Measurements from ENCODE around the gene MYH6. TPM values are rescaled to one million over a fixed set of nuclear protein-coding genes. Genes with fewer than 3 reads are reported as not detected.

MYH6 gene
- total and polyA plus RNA-seq, 2 donors (not counting 1 experiment from before 2014, with no cell fraction given) = not detected

DNA sequence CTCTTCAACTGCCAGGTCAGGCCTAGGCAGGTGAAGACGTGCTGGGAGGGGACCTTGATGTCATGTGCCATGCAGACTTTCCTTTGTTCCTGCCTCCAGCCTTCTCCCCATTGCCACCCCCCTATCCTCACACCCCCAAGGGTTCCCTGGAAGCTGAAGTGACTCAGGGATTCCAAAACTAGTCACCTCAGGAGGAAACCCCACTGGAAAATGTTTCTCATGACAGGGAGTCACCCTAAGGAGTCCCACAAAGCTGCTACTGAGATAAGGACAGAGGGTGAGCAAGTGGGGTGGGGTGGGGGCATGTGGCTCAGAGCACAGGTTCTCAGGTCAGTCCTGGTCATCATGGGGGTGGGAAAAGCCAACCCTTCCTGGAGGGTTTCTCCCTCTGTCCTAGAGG is 37.9 kb downstream of the MYH6 start:
- Mint-ChIP-seq H3K4me3 (no peak overlapping the region), H3K4me1 (no peaks in the 10 kb centered on the region), H3K27me3 (peaks cover 33% of the 10 kb centered on the region), H3K9me3 (ENCODE audit: insufficient read depth) (no peaks in the 10 kb centered on the region), H3K27ac (no peak overlapping the region)
- no peaks in the 10 kb centered on the region for H3K36me3 ChIP-seq (replicated peaks in 1 of 2; ENCODE audit: control extremely low read depth in 1 of 2, control insufficient read depth in 1 of 2, extremely low read depth in 1 of 2, insufficient read depth in 2 of 2, low read length in 1 of 2)
- WGBS (ENCODE audit: insufficient coverage) = 89% methylated on average over 1 of the region's 1 CpG
- no peak overlapping the region for H3K27ac ChIP-seq (ENCODE audit: low read length in 2 of 2)
- H2AFZ ChIP-seq (ENCODE audit: insufficient read depth, low read depth, low read length, poor library complexity, severe bottlenecking) = no peak overlapping the region
- ATAC-seq (ENCODE audit: low read depth) (no peak), DNase-seq (no peak)
- H3K9ac ChIP-seq (ENCODE audit: low read length) = no peak overlapping the region
- intact Hi-C loops (cut with micrococcal nuclease) = no loop called here
- H3K4me2 ChIP-seq (replicated peaks; ENCODE audit: low read depth, low read length, poor library complexity, severe bottlenecking) = no peak overlapping the region
- no peaks in the 10 kb centered on the region for H3K4me1 ChIP-seq (ENCODE audit: control insufficient read depth in 2 of 2, insufficient read depth in 2 of 2, low read length in 2 of 2)
- ChIA-PET CTCF (interaction anchor here (1.9 kb wide), 1 partner anchor 10 kb away, joined by 9 read pairs; no protein-coding TSS in a partner anchor), POLR2A (no interaction called here)
- H3K27me3 ChIP-seq (replicated peaks in 1 of 4; ENCODE audit: control extremely low read depth in 1 of 4, control insufficient read depth in 3 of 4, insufficient read depth in 4 of 4, low read length in 3 of 4) = peaks cover 0 to 21% (median 2%) of the 10 kb centered on the region in 4 experiments
- no peaks in the 10 kb centered on the region for H3K9me3 ChIP-seq (ENCODE audit: control extremely low read depth in 1 of 3, control insufficient read depth in 2 of 3, insufficient read depth in 1 of 3, low read length in 2 of 3)
- H3K4me3 ChIP-seq (ENCODE audit: control extremely low read depth in 1 of 5, extremely low read depth in 1 of 5, insufficient read depth in 1 of 5, low read depth in 2 of 5, low read length in 4 of 5) = no peak overlapping the region
- no peaks in the 10 kb centered on the region for H4K20me1 ChIP-seq (ENCODE audit: control insufficient read depth, insufficient read depth, low read length, poor library complexity, severe bottlenecking)
- H3K79me2 ChIP-seq (ENCODE audit: control insufficient read depth, insufficient read depth, low read length) = no peaks in the 10 kb centered on the region
- TF ChIP-seq EZH2 (IDR thresholded peaks at IDR 0.05; ENCODE audit: borderline replicate concordance, insufficient read depth, low read depth, low read length, poor library complexity, severe bottlenecking) = no peak
- TF ChIP-seq, protein P1, sequence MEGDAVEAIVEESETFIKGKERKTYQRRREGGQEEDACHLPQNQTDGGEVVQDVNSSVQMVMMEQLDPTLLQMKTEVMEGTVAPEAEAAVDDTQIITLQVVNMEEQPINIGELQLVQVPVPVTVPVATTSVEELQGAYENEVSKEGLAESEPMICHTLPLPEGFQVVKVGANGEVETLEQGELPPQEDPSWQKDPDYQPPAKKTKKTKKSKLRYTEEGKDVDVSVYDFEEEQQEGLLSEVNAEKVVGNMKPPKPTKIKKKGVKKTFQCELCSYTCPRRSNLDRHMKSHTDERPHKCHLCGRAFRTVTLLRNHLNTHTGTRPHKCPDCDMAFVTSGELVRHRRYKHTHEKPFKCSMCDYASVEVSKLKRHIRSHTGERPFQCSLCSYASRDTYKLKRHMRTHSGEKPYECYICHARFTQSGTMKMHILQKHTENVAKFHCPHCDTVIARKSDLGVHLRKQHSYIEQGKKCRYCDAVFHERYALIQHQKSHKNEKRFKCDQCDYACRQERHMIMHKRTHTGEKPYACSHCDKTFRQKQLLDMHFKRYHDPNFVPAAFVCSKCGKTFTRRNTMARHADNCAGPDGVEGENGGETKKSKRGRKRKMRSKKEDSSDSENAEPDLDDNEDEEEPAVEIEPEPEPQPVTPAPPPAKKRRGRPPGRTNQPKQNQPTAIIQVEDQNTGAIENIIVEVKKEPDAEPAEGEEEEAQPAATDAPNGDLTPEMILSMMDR (IDR thresholded peaks at IDR 0.05) = no peak

DNA sequence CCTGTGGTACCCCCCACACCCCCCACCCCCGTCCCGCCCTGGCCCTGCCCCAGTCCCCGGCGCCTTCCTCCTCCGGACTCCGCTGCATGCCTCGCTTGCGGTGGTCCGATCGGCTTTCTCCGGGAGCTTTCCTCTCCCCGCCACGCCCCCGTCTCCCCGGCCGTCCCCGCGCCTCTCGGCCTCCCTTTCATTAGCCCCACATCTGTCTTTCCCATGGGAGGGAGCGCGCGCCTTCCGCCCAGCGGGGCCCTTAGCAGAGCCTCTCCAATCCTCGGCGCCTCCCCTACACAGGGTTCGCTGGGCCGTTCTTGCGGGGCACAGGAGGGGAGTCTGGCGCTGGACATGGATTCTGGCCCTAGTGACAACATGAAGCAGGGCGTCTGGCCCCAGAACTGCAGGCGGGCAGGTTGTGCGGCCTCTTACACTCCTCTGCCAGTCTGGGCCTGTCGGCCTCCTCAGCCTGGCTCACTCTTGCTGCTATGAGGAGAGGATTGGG is 41.6 kb downstream of the MYH6 start:
- Histone ChIP-seq H3K27me3 (replicated peaks in 1 of 4; ENCODE audit: control extremely low read depth in 1 of 4, control insufficient read depth in 3 of 4, insufficient read depth in 4 of 4, low read length in 3 of 4) (peaks cover 0 to 33% (median 5%) of the 10 kb centered on the region in 4 experiments), H3K36me3 (replicated peaks in 1 of 2; ENCODE audit: control extremely low read depth in 1 of 2, control insufficient read depth in 1 of 2, extremely low read depth in 1 of 2, insufficient read depth in 2 of 2, low read length in 1 of 2) (no peaks in the 10 kb centered on the region), H2AFZ (ENCODE audit: insufficient read depth, low read depth, low read length, poor library complexity, severe bottlenecking) (no peak overlapping the region), H3K9me3 (ENCODE audit: control extremely low read depth in 1 of 3, control insufficient read depth in 2 of 3, insufficient read depth in 1 of 3, low read length in 2 of 3) (peaks cover 0 to 3% (median 0%) of the 10 kb centered on the region in 3 donors), H3K4me3 (ENCODE audit: control extremely low read depth in 1 of 5, extremely low read depth in 1 of 5, insufficient read depth in 1 of 5, low read depth in 2 of 5, low read length in 4 of 5) (no peak overlapping the region), H4K20me1 (ENCODE audit: control insufficient read depth, insufficient read depth, low read length, poor library complexity, severe bottlenecking) (no peaks in the 10 kb centered on the region), H3K27ac (ENCODE audit: low read length in 2 of 2) (no peak overlapping the region), H3K4me2 (replicated peaks; ENCODE audit: low read depth, low read length, poor library complexity, severe bottlenecking) (no peak overlapping the region), H3K4me1 (ENCODE audit: control insufficient read depth in 2 of 2, insufficient read depth in 2 of 2, low read length in 2 of 2) (no peaks in the 10 kb centered on the region), H3K79me2 (ENCODE audit: control insufficient read depth, insufficient read depth, low read length) (no peaks in the 10 kb centered on the region), H3K9ac (ENCODE audit: low read length) (no peak overlapping the region)
- H3K9me3 Mint-ChIP-seq (ENCODE audit: insufficient read depth) = no peaks in the 10 kb centered on the region
- peaks cover 43% of the 10 kb centered on the region for H3K27me3 Mint-ChIP-seq
- intact Hi-C loops (cut with micrococcal nuclease) = no loop called here
- no peak overlapping the region for H3K27ac Mint-ChIP-seq
- ATAC-seq (ENCODE audit: low read depth) = no peak
- CTCF ChIA-PET = interaction anchor here (1.2 kb wide), 1 partner anchor 13 kb away, joined by 4 read pairs; no protein-coding TSS in a partner anchor
- WGBS (ENCODE audit: insufficient coverage) = 72% methylated on average over 32 of the region's 34 CpGs
- no peak for DNase-seq
- no peaks in the 10 kb centered on the region for H3K4me1 Mint-ChIP-seq
- POLR2A ChIA-PET = no interaction called here
- TF ChIP-seq, protein P1 (IDR thresholded peaks at IDR 0.05) = no peak
- no peak for TF ChIP-seq EZH2 (IDR thresholded peaks at IDR 0.05; ENCODE audit: borderline replicate concordance, insufficient read depth, low read depth, low read length, poor library complexity, severe bottlenecking)
- no peak overlapping the region for H3K4me3 Mint-ChIP-seq
